LoVo (cell line): ENCODE data around the gene SYAP1.
"Not testable (repeated sequence)": the region's sequence is repeated elsewhere in the genome, so short reads cannot be mapped to it uniquely, and the experiment has no call there.

ENCODE experiments used
- DNase-seq: peaks from one replicate; pipeline ENCODE4 v3.0.0-alpha.2; 2016; ENCODE audit warnings: low spot score

SYAP1 gene

GRCh38 chrX:16725072-16725471 is 5.7 kb downstream of the SYAP1 start:
- DNase-seq = no peak

DNA sequence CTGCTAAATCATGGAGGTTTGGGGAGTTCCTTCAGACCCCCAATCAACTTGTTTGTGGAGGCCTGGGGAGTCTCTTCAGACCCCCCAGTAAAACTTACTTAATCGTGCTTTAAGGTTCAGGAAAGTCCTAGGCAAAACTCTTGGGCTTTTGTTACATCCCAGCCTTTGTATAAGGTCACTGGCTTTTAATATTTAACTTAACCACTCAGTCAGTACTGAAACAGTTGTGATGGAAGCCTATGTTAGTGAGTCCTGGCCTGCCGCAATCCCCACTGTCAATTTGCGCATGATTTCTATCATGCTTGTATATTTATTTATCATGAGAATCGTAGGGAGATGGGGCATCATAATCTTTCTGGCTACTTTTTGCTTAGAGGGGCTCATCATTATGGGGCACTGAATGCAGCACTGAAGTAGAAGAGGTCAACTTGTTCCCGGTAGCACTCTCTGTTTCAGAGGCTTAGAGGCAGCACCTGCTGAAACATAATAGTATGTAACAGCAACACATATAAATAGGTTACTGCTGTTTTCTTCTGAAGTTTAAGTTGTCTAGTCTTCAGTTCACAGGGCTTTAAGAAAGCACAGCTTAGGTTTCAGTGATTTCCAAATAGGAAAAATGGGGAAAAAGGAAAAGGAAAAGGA is 7.1 kb downstream of the SYAP1 start:
- DNase-seq = not testable (repeated sequence)

GRCh38 chrX:16727637-16728036 is 8.2 kb downstream of the SYAP1 start:
- DNase-seq = no peak

- DNase-seq = no peak
These were observed 11.0 kb downstream of the SYAP1 start for GRCh38 chrX:16730450-16730849.

DNA sequence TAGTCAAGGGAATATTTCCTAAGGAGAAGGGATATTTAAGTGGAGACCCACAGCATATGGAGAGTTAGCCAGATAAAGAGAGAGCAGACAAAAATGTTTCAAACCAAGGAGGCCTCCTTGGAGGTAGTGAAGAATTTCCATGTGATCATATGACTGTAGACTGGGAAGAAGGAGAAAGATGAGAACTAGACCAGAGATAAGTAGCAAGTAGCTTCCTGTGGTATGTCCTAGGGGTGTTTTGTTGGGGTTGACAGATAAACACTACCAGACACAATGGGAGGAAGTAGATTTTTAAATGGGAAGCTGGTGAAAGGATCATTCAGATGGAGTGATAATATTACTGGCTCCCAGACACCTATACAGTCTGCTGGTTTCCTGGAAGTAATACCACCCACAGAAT is 13.6 kb downstream of the SYAP1 start:
- DNase-seq = no peak

DNA sequence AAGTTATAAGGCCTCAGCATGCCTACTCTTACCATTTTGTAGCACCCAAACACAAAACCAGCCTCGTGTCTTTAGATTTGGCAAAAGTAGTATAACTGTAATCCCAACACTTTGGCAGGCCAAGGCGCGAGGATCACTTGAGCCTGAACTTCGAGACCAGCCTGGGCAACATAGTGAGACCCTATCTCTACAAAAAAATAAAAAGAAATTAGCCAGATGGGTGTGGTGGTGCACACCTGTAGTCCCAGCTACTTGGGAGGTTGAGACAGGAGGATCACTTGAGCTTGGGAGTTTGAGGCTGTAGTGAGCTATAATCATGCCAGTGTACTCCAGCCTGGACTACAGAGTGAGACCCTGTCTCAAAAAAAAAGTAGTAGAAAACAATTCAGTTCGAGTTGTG is 17.6 kb downstream of the SYAP1 start:
- no peak for DNase-seq

DNA sequence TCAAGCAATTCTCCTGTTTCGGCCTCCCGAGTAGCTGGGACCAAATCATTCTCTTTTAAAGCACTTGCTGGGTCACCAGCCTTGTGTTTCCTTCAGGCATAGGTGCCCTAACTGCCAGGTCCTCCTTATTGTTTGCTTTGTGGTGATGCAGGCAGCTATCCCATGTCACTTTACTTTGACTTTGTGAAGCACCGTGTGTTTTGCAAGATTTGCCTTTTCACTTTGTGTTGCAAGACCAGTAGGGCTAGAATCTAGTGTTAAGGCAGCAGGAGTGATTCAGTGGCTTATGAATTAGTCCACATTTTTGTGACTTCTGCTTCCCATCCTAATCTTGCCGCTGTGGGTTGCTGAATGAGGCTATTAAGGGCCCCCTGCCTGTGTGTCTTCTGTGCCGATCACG is 20.2 kb downstream of the SYAP1 start:
- no peak for DNase-seq

DNA sequence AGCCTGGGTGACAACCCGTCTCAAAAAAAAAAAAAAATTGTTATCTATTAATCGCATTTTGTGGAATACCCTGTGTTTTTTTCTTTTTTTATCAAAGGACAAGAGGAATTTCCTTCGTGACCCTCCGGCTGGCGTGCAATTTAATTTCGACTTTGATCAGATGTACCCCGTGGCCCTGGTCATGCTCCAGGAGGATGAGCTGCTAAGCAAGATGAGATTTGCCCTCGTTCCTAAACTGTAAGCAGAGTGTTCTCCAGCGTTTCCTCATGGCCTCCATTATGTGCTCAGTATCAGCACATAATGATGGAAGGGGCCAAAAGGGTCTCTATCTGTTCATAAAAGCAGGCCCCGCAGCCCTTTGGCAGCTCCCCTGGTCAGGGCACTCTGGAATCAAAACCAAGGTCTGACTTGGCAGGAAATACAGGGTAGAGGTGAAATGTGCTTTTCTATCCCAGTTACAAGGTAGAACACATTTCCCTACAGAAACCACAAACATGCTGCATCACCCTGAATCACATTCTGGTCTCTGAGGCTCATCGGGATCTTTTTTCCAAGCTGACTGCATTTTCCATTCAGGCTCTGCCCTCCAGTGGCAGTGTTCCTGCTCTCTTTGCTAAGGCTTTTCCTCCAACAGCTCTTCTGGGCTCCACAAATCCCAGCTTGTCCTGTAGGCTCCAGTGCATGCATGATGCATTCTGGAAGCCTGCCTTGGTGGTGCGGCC is 24.4 kb downstream of the SYAP1 start:
- no peak for DNase-seq

DNA sequence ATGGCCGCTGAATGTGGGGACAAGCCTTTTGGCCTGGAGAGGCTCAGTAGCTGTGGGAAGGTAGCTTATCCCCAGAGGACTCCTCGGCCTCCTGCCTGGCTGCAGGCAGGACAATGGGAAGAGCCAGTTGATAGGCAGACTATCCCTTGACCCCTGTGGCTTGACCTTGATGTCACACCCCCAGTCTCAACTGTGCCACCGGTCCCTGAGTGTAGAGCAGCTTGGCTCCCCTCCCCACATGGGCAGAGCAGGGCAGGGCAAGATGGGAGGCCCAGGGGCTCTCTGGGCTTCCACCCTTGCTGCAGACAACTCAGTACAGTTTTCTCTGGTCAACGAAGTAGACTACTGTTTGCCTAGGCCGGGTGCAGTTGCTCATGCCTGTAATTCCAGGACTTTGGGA is 25.7 kb downstream of the SYAP1 start:
- no peak for DNase-seq

GRCh38 chrX:16745659-16746058 is 26.2 kb downstream of the SYAP1 start:
- DNase-seq = no peak

- no peak for DNase-seq
These were observed 29.0 kb downstream of the SYAP1 start for GRCh38 chrX:16748425-16748824.

GRCh38 chrX:16750136-16750535 is 30.7 kb downstream of the SYAP1 start:
- DNase-seq = no peak

DNA sequence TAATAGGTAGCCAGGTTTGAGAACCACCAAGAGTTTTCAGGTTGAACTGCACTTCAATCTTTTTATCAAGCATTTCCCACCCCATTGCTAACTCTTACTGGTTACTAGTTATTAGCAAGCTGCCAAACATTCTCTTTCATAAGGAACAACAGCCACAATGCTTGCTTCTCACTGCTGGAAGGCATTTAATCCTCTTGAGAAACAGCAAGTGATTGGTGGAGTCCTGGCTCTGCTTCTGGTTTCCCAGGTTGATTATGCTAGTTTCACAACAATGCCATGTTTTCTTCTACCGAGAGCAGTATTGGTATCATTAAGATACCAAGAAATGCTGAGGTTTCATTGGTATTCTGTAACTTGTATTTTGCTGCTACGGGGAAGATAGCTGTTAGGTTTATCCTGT is 34.6 kb downstream of the SYAP1 start:
- DNase-seq = no peak

- DNase-seq = no peak
These were observed 37.3 kb downstream of the SYAP1 start for GRCh38 chrX:16756724-16757123.

DNA sequence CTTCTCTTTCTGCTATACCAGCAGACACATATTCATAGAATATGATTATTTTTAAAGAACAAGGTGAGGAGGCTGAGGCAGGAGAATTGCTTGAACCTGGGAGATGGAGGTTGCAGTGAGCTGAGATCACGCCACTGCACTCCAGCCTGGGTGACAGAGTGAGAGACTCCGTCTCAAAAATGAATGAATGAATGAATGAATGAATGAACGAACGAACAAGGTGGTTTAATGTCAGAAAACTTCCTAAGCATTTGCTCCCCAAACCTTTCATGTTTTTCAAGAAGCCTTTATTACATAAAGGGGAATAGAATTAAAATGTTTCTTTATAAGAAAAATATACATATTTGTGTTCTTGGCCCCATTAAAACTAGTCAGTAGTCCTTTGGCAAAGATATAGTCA is 42.1 kb downstream of the SYAP1 start:
- DNase-seq = not testable (repeated sequence)

GRCh38 chrX:16762579-16762978 is 43.2 kb downstream of the SYAP1 start:
- DNase-seq = no peak

DNA sequence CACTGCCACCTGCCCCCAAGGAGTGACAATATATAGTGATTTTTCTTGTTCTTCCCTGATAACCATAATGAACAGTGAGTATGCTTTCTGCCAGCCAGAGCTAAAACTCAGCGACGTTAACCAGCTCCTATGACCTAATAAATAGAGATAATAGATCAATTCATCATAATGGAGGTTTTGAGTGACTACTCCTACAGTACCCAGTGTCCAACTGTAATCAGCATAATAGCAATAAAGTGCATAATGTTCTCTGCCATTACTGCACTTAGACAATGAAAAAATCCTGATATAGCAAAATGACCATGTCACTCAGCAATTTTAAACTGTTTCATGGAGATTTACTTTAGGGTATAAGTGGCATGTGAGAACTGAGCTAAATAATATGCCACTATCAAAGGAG is 46.2 kb downstream of the SYAP1 start:
- DNase-seq = no peak

DNA sequence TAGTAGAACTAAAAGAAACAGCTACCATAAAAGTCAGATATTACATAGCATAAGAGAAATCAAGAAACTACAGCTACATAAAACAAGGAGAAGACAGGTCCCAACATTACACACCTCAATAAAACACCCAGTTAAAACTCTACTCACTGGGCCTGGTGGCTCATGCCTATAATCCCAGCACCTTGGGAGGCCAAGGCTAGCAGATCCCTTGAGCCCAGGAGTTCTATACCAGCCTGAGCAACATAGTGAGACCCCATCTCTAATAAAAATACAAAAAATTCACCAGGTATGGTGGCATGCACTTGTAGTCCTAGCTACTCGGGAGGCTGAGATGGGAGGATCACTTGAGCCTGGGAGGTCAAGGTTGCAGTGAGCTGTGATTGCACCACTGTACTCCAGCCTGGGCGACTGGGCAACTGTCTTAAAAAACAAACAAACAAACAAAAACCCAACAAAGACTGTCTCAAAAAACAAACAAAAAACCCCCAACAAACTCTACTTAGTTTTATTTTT is 51.6 kb downstream of the SYAP1 start:
- no peak for DNase-seq

DNA sequence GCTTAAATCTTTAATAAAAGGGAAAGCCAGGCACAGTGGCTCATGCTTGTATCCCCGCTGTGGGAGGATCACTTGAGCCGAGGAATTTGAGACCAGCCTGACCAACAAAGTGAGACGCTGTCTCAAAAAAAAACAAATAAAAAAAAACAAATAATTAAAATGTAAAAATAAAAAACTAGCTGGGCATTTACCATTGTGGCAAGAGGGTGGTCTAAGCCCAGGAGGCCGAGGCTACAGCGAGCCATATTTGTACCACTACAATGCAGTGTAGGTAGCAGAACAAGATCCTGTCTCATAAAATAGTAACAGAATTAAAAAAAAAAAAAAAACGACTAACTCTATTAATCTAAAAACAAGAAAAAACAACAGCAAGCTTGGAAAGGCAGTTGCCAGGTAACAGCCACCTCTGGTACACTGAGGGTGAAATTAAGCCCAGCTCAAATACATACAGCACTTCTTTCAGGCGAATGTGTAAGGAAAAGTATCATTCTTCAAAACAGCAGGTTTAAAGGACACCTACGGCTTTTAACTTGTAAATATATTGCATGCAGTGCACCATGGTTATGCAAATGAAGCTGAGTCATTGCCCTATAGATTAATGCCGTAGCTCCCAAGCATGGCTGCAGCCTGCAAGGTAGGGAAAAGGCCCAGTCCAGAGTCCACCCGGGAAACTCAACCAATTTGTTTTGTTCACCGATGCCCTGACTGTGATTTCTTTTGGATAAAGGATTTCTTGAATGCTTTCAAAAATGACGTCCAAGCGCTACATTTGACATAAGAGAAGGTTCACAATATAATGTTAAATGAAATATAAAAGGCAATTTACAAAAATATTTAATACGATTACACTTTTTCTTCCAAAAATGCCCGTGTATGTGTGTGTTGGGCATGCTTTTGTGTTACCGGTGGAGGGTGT is 52.3 kb downstream of the SYAP1 start:
- DNase-seq = peak; percentile 62

- DNase-seq = peak; percentile 27
These were observed 53.0 kb downstream of the SYAP1 start for GRCh38 chrX:16772460-16772859.

- no peak for DNase-seq
These were observed 55.3 kb downstream of the SYAP1 start for GRCh38 chrX:16774746-16775145.

- no peak for DNase-seq
These were observed 59.1 kb downstream of the SYAP1 start for GRCh38 chrX:16778545-16778944.

DNA sequence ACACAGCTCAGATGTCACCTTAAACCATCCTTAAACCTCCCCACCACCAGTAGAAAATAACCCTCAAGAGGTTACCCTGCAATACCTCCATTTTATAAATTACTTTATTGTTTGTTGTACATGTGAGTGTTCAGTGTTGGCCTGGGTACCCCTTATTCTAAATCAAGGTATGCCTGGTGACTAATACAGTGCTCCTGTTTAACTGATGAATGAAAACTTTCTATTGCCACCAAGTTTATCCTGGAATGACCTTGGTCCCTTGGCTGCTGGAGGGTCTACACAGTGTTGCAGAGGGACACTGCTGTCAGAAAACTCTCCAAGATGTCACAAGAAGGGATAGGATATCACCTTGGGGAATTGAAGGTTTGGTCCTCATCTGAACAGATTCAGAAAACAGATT is 59.6 kb downstream of the SYAP1 start:
- DNase-seq = no peak
